RWPE2 (cell line): Measurements from ENCODE around the gene KCNAB2.

Experiments used
- ATAC-seq: fragments of 200-7000 bp; cut with Tn5 transposase; 3 replicates; pipeline ENCODE4 v1.9.1; 2021; ENCODE audit warnings: low read depth
- DNase-seq: peaks from one replicate; pipeline ENCODE4 v3.0.0-alpha.2; 2020; ENCODE audit warnings: low spot score
- H3K27ac ChIP-seq: fragments of 450-650 bp; 2 replicates; pipeline ENCODE4 v1.5.1; 2017; ENCODE audit warnings: mild to moderate bottlenecking; ENCODE audit not compliant: poor library complexity, severe bottlenecking
- H3K27me3 ChIP-seq: fragments of 250-450 bp; sonication (Bioruptor Pico); 2 replicates; pipeline ENCODE4 v1.5.1; 2021; ENCODE audit warnings: mild to moderate bottlenecking, moderate library complexity; ENCODE audit not compliant: insufficient read depth, poor library complexity, severe bottlenecking
- H3K36me3 ChIP-seq: fragments of 250-450 bp; sonication (Bioruptor Pico); 2 replicates; pipeline ENCODE4 v1.5.1; 2020; ENCODE audit warnings: low read depth, mild to moderate bottlenecking, moderate library complexity
- H3K4me1 ChIP-seq: fragments of 250-450 bp; sonication (Bioruptor Pico); 2 replicates; pipeline ENCODE4 v1.5.1; 2021; ENCODE audit warnings: mild to moderate bottlenecking, moderate library complexity; ENCODE audit not compliant: insufficient read depth, poor library complexity, severe bottlenecking
- H3K4me3 ChIP-seq: fragments of 250-450 bp; sonication (Bioruptor Pico); 2 replicates; pipeline ENCODE4 v1.5.1; 2021; ENCODE audit warnings: mild to moderate bottlenecking, moderate library complexity; ENCODE audit not compliant: severe bottlenecking
- H3K9me3 ChIP-seq: fragments of 250-450 bp; sonication (Bioruptor Pico); 2 replicates; pipeline ENCODE4 v1.5.1; 2021; ENCODE audit warnings: mild to moderate bottlenecking, moderate library complexity; ENCODE audit not compliant: severe bottlenecking
- CTCF ChIP-seq: fragments of 450-650 bp; IDR thresholded peaks from one replicate; pipeline ENCODE4 v1.5.1; 2017; ENCODE audit warnings: mild to moderate bottlenecking, moderate library complexity; ENCODE audit not compliant: poor library complexity, severe bottlenecking

KCNAB2 gene

GRCh38 chr1:6145396-6145750, 99.7 kb downstream of the KCNAB2 start:
- Histone ChIP-seq H3K4me3 (no peak overlapping the region), H3K27ac (no peak overlapping the region), H3K36me3 (no peaks in the 10 kb centered on the region), H3K4me1 (no peaks in the 10 kb centered on the region), H3K27me3 (no peaks in the 10 kb centered on the region), H3K9me3 (no peaks in the 10 kb centered on the region)
- no peak for TF ChIP-seq CTCF
- no peak for ATAC-seq
- no peak for DNase-seq

DNA sequence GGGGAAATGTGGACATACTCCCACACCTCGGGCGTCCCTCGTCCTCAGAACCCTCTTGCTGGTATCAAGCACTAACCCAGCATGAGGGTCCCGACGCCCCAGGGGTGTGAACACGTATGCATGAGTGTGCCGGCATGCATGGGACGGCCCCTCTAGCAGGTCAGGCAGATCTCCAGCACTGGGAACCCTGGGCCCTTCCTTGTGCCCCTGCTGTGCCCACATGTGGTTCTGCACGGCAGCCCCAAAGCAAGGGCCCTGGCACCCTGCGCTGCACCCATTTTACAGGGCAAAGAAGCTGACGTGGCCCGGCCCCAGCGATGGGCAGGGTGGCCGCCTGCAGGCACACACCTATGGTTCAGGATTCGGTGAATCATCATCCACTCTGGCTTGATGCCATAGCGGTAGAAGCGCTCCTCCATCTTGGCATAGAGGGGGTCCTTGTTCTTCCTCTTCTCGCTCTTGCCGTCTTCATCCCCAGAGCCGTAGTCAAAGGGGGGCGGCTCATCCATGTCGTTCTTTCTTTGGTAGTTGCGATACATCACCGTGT, 100.2 kb downstream of the KCNAB2 start:
- Histone ChIP-seq H3K4me1 (no peaks in the 10 kb centered on the region), H3K4me3 (no peak overlapping the region), H3K9me3 (no peaks in the 10 kb centered on the region), H3K27me3 (no peaks in the 10 kb centered on the region), H3K36me3 (no peaks in the 10 kb centered on the region), H3K27ac (no peak overlapping the region)
- no peak for DNase-seq
- ATAC-seq, result no peak
- TF ChIP-seq CTCF, result no peak

GRCh38 chr1:6148497-6149241, 103.0 kb downstream of the KCNAB2 start:
- DNase-seq, result no peak
- Histone ChIP-seq H3K36me3 (no peaks in the 10 kb centered on the region), H3K9me3 (no peaks in the 10 kb centered on the region), H3K27ac (no peak overlapping the region), H3K4me1 (no peaks in the 10 kb centered on the region), H3K27me3 (no peaks in the 10 kb centered on the region), H3K4me3 (peak overlapping the region; percentile 12)
- TF ChIP-seq CTCF, result no peak
- peak; percentile 92 for ATAC-seq

- Histone ChIP-seq H3K27ac (no peak overlapping the region), H3K27me3 (no peaks in the 10 kb centered on the region), H3K4me1 (no peaks in the 10 kb centered on the region), H3K9me3 (no peaks in the 10 kb centered on the region), H3K36me3 (no peaks in the 10 kb centered on the region), H3K4me3 (no peak overlapping the region)
- TF ChIP-seq CTCF, result no peak
- ATAC-seq (no peak), DNase-seq (no peak)
Observed at GRCh38 chr1:6149597-6149996, 103.9 kb downstream of the KCNAB2 start.
